Activated CD8-positive, alpha-beta memory T cell treated with anti-CD3 and anti-CD28 coated beads, Interleukin-2, amount 50 U/mL, for 24 hours (primary cell): ENCODE measurements around the gene ERMARD.
"Not testable (repeated sequence)": the region's sequence is repeated elsewhere in the genome, so short reads cannot be mapped to it uniquely, and the experiment has no call there.

Source experiments
- DNase-seq: peaks from one replicate; pipeline ENCODE4 v3.0.0-alpha.2; 2020; ENCODE audit errors: extremely low read depth

The ERMARD gene

DNA sequence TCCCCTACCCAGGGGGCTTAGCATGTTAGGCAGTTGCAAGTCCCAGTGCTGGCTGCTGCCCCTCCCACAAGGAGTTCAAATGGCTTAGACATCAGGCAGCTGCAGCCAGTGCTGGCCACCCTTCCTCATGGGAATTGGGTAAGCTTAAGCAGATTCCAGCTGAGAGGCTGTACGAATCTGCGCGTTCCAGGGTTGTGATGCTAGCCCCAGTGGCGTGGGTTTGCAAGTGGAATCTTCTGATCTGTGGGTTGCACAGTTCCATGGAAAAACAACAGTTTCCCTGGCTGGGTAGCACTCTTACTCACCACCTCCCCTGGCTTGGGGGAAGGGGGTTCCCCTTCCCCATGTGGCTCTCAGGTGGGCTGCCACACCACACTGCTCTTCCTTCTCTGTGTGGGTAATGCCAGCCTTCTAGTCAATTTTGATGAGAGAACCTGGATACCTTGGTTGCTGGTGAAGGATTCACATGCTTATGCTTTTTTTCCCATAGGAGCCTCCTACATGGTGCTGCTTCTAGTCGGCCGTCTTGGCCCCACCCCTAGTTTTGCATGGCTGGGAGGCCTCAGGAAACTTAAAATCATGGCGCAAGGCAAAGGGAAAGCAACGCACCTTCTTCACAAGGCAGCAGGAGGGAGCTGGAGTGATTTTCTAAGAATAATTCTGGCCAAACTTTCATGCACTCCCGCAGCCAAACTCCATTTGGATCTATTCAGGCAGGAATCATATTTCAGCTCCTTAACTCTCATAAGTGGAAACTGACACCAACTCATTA is 13.0 kb upstream of the ERMARD start:
- DNase-seq: no peak

DNA sequence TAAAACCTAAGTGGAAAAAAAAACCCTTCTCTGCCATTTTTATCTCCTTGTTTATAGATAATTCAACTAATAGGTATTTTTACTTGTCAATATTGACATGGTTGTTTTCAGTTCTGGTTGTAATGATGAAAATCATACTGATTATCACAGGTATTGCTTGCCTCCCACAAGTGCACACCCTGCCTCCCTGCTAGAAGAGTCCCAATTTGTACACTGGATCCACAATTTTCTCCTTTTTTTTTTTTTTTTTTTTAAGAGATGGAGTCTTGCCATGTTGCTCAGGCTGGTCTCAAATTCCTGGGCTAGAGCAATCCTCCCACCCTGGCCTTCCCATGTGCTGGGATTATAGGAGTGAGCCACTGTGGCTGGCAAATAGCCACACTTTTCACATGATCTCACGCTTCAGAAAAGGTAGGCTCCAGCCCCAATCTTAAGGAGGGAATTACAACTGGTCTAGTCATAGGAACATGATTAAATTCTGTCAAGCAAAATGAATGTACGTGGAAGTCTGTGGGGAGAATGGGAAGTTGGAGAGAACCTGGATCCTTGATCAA is 12.4 kb upstream of the ERMARD start:
- DNase-seq: no peak

DNA sequence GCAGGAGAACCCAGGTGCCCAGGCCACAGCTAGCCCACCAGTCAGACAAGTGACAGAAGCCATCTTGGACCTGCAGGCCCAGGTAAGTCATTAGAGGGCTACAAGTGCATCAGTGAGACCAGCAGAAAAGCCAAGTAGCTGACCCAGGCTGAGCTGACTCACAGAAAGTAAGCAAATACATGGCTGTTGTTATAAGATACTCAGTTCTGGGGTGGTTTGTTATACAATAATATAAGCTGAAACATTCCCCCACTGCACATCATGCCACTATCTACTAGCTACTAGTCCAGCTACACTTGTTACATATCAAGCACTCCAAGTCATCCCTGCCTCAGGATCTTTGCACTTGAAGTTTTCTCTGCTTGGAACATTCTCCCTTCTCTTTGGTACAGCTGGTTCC is 10.1 kb upstream of the ERMARD start:
- no peak for DNase-seq

DNA sequence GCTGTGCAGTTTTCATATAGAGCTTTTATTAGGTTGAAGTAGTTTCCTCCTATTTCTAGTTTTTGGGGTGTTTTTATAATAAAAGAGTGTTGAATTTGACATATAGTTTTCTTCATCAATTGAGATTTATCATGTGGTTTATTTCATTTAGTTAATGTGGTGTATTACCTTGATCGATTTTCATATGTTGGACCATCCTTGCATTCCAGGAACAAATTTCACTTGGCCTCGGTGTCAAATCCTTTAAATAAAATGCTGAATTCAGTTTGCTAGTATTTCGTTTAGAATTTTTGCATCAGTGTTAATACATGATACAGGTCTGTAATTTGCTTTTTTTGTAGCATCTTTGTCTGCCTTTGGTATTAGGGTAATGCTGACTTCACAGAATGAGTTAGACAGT is 6.0 kb upstream of the ERMARD start:
- no peak for DNase-seq

DNA sequence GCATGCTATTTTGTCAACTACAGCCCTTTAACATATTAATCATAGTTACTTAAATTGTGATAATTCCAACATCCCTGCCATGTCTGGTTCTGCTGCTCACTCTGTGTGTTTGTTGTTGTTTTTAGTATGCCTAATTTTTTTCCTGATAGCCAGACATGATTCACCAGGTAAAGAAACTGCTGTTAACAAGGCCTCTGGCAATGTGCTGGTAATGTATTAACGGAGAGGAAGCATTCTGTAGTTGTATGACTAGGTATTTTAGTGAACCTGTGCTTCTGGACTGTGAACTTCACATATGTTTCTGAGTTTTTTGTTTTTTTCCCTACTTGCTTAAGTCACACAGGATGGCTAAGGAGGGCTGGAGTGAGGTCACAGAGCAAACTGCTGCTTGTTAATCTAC is 4.9 kb upstream of the ERMARD start:
- no peak for DNase-seq

DNA sequence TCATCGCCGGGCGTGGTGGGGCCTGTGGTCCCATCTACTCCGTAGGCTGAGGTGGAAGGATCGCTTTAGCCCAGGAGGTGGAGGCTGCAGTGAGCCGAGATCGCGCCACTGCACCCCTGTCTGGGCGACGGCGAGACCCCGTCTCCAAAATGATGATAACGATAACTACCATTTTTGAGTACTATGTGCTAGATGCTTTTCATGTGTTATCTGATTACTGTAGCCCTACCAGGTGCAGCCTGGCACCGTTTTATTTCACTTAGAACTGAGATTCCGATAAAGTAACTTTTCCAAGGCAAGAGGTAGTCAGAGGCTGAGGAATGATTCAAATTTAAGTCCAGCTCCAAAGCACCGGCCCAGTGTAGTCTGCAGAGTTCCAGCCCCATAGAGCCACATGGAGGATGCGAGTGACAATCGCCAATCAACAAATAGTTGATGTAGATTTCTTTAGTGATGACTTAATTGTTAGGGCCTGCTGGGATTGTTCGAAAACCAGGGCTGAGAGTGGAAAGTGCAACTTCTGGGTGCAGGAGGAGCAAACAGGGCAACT is 727 bp downstream of the ERMARD start:
- no peak for DNase-seq

DNA sequence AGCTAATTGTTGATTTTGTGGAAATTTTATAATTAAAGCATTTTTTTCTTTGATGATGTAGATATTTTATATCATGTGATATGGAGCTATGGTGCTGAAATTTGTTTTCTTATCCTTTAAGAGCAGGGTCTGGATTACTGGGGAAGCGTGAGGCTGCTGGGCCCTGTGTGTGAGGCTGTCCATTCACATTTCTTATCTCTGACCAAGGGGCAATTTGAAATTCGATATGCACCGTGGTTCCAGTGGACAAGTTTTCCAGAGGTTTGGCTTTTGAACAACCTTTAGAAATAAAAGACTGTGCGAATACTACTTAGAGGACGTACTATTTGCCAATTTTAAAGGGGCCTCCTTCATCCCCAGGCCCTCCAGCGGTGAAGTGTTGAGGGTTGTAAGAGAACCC is 3.7 kb downstream of the ERMARD start:
- no peak for DNase-seq

DNA sequence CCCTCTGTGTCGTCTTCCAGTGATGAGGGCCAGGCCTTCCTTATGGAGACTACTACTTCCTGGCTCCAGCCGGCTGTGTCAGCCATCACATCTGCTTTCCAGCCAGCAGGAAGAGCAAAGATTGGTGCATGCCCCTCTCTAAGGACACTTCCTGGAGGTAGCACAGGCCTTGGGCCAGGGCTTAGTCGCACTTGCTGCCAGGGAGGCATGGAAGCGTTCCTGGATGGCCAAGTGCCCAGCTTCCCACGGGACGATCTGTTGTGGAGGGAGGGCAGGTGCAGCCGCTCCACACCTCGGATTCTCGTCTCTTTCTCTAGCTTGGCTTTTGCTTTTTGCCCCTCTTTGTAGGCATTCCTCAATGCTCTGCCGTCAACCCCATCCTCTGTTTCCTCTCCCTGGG is 11.9 kb downstream of the ERMARD start:
- no peak for DNase-seq

DNA sequence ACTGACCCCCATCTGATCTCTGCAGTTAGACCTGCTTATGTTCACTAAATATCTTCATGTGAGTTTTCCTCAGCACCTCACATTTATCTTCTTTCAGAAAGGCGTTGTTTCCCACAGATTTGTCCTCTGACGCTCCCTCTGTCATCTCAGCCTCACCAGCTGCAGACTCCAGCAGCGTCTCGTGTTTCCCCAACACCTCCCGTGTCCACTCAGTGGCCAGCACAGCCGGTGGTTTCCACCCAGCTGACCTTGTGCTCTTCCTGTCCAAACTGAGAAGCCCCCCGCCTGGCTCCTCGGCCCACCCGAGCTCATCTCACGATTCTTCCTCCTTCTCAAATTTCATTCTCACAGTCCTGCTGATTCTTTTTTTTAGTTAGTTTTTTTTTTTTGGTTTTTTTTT is 12.5 kb downstream of the ERMARD start:
- no peak for DNase-seq

DNA sequence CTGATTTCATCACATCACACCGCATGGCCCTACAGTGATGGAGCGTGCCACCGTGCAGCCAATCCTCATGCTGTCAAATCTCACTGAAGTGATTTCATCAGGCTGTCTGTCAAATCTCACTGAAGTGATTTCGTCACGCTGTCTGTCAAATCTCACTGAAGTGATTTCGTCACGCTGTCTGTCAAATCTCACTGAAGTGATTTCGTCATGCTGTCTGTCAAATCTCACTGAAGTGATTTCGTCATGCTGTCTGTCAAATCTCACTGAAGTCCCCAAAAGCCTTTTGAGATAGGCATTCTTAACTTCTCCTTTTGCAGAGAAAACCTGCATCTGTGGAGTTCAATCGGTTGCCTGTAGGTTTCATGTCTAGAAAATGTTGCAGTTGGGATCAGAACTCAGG is 14.4 kb downstream of the ERMARD start:
- not testable (repeated sequence) for DNase-seq

DNA sequence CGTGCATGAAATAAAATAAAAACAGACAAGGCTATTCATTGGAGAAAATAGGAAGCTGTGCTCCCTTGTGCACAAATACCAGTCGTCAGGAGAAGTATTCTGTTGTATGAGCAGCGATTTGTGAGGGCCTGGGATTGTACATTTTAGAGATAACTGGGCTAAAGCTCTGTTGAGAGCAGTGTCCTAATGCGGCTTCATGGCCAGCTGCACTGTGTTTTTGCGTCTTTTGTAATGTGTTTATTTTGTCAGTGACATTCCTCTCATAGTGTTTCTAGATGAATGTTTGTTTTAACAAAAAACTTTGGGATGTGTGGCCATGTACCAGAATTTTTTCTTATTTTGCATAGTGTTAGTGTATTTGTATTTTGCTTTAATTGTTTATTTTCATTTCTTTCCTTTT is 14.8 kb downstream of the ERMARD start:
- no peak for DNase-seq

DNA sequence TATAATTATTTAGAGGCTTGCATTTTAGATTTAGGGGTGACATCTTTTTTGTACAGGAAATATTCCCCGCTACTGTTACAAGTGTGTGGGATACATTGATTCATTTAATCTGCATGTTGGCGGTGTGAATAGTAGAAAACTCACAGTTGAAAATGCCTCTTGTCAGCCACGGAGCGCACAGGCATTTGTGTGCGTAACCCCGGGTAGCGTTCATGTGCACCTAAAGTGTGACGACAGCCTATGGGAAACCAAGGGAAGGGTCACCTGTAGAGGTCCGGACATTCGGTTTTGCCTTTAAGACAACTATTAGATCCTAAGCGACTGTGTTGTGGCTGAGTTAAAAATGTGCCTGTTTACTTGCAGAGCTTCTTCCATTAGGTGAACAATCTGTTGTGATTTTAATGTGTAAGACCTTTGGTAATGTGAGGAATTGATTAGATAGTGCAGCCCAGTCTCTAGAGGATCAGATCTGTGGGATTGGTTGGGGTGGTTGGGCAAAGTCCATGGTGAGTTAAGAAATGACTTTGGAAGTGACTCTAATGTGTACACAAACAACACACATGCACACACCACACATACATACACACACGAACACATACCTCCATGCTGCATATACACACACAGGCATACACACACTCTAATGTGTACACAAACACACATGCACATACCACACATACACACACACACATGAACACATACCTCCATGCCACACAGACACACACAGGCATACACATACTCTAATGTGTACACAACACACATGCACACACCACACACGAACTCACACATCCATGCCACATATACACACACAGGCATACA is 15.7 kb downstream of the ERMARD start:
- DNase-seq: no peak

DNA sequence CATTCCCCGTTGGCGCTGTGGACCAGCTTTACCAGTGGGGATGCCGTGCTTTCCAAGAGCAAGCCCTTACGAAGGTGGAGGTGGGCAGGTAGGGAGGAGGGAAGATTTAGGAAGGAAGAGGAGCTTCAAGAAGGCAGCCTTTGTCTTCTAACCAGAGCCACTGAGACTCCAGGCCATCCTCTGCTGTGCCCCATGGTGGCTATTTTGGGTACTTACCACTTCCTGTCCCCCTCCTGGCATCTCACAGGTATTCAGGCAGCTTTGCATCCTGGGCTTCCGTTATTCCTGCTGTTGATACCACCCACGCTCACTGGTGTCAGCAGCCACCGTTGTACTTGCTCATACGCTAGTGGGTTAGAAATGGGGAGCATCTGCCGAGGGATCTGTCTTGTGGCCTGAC is 22.9 kb downstream of the ERMARD start:
- no peak for DNase-seq

DNA sequence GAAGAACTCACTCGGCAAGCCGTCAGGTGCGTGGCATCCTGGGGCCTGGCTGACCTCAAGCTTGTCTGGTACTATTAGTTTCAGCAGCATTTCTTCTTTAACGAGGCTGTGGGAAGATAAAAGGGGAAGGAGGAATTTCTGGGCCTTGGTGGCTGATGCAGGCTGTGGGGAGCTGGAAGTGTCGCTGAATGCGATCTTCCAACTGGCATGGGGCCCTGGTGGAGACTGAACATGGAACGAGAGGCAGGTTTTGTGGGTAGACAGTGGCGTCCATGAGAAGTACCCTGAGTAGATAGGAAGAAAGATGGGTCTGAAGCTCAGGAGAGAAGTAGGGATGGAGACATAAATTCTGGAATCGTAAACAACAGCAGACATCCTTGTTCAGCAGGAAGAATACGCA is 23.9 kb downstream of the ERMARD start:
- DNase-seq: no peak

DNA sequence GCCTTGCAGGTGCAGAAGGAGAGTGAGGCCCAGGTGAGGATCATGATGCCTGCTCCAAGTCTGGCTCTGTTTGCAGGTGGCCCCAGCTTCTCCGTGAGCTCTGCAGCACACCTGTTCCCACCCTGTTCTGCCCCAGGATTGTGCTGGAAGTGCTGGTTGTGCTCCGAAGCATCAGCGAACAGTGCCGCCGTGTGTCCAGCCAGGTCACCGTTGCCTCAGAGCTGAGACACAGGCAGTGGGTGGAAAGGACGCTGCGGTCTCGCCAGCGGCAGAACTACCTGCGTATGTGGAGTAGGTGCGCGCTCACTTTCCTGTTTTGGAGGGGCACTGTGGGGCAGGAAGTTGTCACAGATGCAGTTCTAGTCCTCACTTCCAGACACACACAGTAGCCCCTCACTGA is 25.0 kb downstream of the ERMARD start:
- DNase-seq: no peak

DNA sequence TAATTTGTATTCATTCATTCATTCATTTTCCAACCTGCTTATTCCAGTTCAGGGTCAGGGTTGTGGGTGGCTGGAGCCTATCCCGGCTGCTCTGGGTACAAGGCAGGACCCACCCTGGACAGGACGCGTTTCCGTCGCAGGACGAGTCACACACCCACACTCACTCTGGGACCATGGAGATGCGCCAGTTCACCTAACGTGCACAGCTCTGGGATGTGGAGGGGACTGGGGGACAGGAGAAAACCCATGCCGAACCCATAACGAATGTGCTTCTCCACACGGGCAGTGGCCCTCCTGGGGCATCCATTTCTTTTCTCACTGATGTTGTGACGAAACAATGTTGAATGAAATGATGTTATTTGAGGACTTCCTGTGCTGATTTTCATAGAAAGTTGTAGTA is 26.5 kb downstream of the ERMARD start:
- no peak for DNase-seq

DNA sequence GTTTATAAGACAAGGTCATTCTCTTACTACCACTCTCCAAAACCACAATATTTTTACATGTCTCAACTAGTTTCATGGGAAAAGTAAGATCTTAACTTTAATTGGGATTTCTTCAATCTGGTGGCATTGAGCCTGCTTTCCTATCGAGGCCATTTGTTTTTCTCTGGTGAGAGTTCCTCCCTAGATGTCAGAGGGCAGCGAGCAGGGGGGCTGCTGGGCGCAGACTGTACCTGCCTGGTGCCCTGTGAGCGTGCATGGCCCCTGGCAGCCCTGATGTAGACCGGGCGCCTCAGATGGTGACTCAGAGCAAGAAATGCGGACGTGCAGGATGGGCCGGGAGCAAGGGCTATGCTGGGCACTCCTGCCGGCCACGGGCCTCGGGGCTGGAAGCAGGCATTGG is 27.2 kb downstream of the ERMARD start:
- DNase-seq: no peak

DNA sequence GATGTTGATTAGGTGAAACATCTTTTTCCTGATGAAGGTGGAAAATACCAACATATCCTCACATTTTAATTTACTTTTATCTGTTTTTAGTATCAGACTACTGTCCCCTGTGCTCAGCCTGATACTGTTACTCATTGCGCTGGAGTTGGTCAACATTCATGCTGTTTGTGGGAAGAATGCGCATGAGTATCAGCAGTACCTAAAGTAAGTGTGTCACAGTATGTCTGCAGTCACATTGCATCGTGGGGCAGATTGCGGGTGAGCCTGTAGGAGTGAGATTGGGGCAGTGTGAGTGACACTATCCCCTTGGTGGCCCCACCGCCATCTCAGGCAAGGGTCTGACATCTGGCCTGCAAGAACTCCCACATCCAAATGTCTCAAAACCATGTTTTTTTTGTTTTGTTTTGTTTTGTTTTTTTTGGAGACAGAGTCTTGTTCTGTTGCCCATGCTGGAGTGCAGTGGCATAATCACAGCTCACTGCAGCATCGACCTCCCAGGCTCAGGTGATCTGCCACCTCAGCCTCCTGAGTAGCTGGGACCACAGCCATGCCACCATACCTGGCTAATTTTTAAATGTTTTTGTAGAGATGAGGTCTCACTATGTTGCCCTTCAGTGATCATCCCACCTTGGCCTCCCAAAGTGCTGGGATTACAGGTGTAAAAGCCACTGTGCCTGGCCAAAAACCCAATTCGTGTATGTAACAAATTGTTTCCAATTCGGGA is 27.8 kb downstream of the ERMARD start:
- no peak for DNase-seq

DNA sequence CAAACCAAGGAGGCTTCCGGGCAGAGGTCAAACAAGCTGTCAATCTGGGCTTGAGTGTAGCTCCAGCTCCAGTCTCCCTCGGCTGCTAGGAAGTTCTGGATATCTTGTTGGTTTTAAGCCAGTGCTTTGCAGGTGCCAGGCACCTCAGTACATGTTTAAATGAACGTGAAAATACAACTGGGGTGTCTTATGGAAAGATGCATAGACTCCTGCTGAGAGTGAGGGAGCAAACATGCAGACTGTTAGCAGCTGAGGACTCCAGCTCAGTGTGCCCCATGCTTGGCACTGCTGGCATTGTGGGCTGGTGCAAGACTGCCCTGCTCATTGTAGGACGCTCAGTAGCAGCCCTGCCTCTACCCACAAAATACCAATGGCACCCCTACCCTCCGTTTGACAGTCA is 28.5 kb downstream of the ERMARD start:
- no peak for DNase-seq

DNA sequence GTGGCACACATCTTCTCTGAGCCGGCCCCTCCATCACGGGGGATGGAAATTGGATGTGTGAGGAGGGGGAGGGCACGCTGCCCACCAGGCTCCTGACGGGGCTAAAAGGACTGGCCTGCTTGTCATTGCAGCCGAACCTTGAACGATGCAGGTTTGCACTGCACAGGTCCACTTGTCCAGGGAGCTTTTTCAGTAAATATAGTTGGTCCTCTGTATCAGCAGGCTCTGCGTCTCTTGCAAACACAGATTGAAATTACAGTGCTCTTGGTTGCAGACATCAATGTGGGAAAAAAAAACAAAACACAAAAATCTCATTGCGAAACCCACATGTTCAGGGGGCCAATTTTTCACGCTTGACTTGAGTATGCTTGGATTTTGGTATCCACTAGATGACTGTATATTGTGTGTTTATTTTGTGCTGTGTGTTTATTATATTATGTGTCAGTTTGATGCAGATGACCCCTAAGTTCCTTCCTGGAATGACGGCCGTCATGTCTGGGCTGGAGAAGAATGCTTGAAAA is 29.2 kb downstream of the ERMARD start:
- DNase-seq: no peak

DNA sequence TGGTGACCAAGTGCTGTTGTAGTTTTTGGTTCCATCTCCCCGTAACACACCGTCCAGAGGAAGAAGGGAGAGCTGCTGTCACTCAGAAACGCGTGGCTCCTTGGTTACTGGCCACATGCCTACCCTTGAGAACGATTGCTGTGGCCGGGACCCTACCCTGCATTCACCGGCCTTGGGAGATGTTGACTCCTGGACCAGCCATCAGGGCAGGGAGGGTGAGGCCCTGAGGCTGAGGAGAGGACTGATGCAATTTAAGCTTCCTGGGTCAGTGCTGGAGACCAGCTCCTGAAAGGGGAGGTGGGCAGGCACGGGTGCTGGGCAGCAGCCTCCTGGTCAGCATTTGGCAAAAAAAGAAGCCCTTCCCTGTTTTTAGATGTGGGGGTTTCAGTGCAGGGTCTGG is 31.5 kb downstream of the ERMARD start:
- DNase-seq: no peak

DNA sequence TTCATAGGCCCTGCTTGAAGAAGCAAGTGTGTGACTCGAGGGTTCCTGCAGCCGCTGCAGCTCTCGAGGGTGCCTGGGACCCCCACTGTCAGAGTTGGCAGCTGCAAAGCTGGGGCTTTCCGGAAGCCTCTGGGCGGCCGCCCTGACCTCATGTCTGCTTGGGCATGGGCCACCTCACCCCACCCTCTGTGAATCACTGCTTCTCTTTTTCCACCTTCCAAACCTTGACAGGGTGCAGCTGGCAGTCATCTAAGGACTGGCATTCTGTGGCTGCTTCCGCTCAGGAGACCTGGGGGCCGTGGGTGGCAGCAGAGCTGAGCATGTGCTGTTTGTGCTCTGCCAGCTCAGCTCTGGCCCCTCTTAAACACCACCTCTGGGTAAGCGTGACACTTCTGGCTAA is 32.0 kb downstream of the ERMARD start:
- DNase-seq: no peak
